Measurements from ENCODE around the gene COX19.

DNA sequence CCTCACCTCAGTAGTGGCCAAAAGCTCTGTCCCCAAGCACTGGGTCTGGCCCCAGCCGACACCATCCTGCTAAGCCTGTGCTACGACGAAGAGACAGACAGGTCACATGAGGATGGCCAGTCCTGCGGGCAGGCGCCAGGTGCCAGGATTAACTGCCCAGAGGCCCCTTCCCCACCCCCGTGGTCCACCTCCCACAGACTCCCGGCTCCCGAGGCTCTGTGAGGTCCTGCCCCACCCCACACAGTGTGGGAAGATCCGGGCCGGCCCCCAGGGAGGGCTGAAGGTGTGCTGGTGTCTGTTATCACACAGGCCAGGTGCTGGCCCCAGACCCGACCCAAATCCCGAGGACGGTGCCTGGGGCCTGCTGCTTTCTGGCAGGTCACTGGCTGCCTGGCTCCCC is 34.9 kb upstream of the COX19 start:
- TF ChIP-seq POLR2AphosphoS5 (IDR thresholded peaks at IDR 0.05) (no peak), EZH2 (IDR thresholded peaks at IDR 0.05; ENCODE audit: borderline replicate concordance, insufficient read depth, low read length, poor library complexity, severe bottlenecking) (no peak)
- TF ChIP-seq, protein P1, sequence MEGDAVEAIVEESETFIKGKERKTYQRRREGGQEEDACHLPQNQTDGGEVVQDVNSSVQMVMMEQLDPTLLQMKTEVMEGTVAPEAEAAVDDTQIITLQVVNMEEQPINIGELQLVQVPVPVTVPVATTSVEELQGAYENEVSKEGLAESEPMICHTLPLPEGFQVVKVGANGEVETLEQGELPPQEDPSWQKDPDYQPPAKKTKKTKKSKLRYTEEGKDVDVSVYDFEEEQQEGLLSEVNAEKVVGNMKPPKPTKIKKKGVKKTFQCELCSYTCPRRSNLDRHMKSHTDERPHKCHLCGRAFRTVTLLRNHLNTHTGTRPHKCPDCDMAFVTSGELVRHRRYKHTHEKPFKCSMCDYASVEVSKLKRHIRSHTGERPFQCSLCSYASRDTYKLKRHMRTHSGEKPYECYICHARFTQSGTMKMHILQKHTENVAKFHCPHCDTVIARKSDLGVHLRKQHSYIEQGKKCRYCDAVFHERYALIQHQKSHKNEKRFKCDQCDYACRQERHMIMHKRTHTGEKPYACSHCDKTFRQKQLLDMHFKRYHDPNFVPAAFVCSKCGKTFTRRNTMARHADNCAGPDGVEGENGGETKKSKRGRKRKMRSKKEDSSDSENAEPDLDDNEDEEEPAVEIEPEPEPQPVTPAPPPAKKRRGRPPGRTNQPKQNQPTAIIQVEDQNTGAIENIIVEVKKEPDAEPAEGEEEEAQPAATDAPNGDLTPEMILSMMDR (IDR thresholded peaks at IDR 0.05; ENCODE audit: poor library complexity, severe bottlenecking) = no peak
- TF ChIP-seq, protein P2, sequence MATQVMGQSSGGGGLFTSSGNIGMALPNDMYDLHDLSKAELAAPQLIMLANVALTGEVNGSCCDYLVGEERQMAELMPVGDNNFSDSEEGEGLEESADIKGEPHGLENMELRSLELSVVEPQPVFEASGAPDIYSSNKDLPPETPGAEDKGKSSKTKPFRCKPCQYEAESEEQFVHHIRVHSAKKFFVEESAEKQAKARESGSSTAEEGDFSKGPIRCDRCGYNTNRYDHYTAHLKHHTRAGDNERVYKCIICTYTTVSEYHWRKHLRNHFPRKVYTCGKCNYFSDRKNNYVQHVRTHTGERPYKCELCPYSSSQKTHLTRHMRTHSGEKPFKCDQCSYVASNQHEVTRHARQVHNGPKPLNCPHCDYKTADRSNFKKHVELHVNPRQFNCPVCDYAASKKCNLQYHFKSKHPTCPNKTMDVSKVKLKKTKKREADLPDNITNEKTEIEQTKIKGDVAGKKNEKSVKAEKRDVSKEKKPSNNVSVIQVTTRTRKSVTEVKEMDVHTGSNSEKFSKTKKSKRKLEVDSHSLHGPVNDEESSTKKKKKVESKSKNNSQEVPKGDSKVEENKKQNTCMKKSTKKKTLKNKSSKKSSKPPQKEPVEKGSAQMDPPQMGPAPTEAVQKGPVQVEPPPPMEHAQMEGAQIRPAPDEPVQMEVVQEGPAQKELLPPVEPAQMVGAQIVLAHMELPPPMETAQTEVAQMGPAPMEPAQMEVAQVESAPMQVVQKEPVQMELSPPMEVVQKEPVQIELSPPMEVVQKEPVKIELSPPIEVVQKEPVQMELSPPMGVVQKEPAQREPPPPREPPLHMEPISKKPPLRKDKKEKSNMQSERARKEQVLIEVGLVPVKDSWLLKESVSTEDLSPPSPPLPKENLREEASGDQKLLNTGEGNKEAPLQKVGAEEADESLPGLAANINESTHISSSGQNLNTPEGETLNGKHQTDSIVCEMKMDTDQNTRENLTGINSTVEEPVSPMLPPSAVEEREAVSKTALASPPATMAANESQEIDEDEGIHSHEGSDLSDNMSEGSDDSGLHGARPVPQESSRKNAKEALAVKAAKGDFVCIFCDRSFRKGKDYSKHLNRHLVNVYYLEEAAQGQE (IDR thresholded peaks at IDR 0.05; ENCODE audit: borderline replicate concordance) = no peak

Measured in neural cell (in vitro differentiated cells).